Gastrocnemius medialis (tissue), 4 donors: ENCODE measurements around the gene KCNS3. TPM values are rescaled to one million over a fixed set of nuclear protein-coding genes. Genes with fewer than 3 reads are reported as not detected.

Experiments used
- ATAC-seq, 2 donors: fragments of 150-250 bp; one replicate each; pipeline ENCODE4 v1.9.1; 2016
- DNase-seq, 2 donors: peaks; one replicate each; pipeline ENCODE4 v3.0.0-alpha.2; 2019
- H3K27ac ChIP-seq, 4 donors: fragments of 200-600 bp; sonication (generic); 1 replicate in 1 of 4; 2 replicates in 3 of 4; pipeline ENCODE4 v1.5.1; 2016 to 2018; ENCODE audit warnings: mild to moderate bottlenecking in 2 of 4, moderate library complexity in 1 of 4
- H3K27me3 ChIP-seq, 3 donors: fragments of 200-600 bp; sonication (generic) in 2 of 3; 1 replicate in 1 of 3; 2 replicates in 2 of 3; pipeline versions ENCODE4 v1.5.1 to v1.6.0; 2016 to 2019; ENCODE audit warnings: mild to moderate bottlenecking in 1 of 3, moderate library complexity in 1 of 3
- H3K36me3 ChIP-seq, 2 donors: fragments of 200-600 bp; sonication (generic) in 1 of 2; one replicate each; pipeline ENCODE4 v1.5.1; 2017 to 2018
- H3K4me1 ChIP-seq, 2 donors: fragments of 200-600 bp; sonication (generic) in 1 of 2; one replicate each; pipeline ENCODE4 v1.5.1; 2016 to 2017; ENCODE audit warnings: mild to moderate bottlenecking in 2 of 2
- H3K4me3 ChIP-seq, 4 donors: fragments of 200-600 bp; sonication (generic) in 3 of 4; 1 replicate in 1 of 4; 2 replicates in 3 of 4; pipeline ENCODE4 v1.5.1; 2016 to 2019; ENCODE audit warnings: mild to moderate bottlenecking in 2 of 4
- H3K9me3 ChIP-seq, 3 donors: fragments of 200-600 bp; sonication (generic) in 2 of 3; 1 replicate in 1 of 3; 2 replicates in 2 of 3; pipeline ENCODE4 v1.5.1; 2016 to 2019
- CTCF ChIP-seq, 5 experiments: fragments of 450-650 bp in 3 of 5; fragments of 200-600 bp in 2 of 5; sonication (generic) in 2 of 5; IDR thresholded peaks in 4 of 5; conservative IDR thresholded peaks in 1 of 5; 1 replicate in 4 of 5; 2 replicates in 1 of 5; pipeline ENCODE4 v1.5.1; 2016 to 2019; ENCODE audit warnings: antibody characterized with exemption in 5 of 5, mild to moderate bottlenecking in 3 of 5, moderate library complexity in 3 of 5
- POLR2A ChIP-seq, 2 donors: fragments of 450-650 bp; IDR thresholded peaks; one replicate each; pipeline ENCODE4 v1.6.1; 2017; ENCODE audit warnings: antibody characterized with exemption in 2 of 2, mild to moderate bottlenecking in 2 of 2, moderate library complexity in 2 of 2
- in situ Hi-C, 4 donors: fragments of 200-750 bp; cut with MboI; loops; one replicate each; pipeline versions ENCODE4 v1.15.0 to v1.8.0; 2017; ENCODE audit warnings: low sequenced_read_pairs in 4 of 4
- intact Hi-C: fragments of 100-400 bp; cut with DNase I; formaldehyde crosslinking; loops from one replicate; pipeline ENCODE4 v1.15.1; 2023; ENCODE audit warnings: low total_unique reads
- total RNA-seq, 4 donors: library from RNA; depleted of rRNA; stranded (reverse); fragments of >200 nt; gene quantifications; one replicate each; pipeline versions ENCODE4 v1.1.0 to v1.2.3, GENCODE V29; 2016

Gene KCNS3
- total RNA-seq, 4 donors from 2014 or later = 25.8 to 103 (median 65.6) TPM

GRCh38 chr2:17869128-17869527, 9.3 kb upstream of the KCNS3 start:
- TF ChIP-seq CTCF (IDR thresholded peaks at IDR 0.05 in 4 of 5, conservative IDR thresholded peaks at IDR 0.05 in 1 of 5) (no peak), POLR2A (IDR thresholded peaks at IDR 0.05) (no peak)
- no peaks in the 10 kb centered on the region for H3K36me3 ChIP-seq
- intact Hi-C loops = no loop called here
- no peak overlapping the region for H3K4me3 ChIP-seq
- H3K9me3 ChIP-seq = no peaks in the 10 kb centered on the region
- DNase-seq (no peak), ATAC-seq (no peak)
- no peaks in the 10 kb centered on the region for H3K4me1 ChIP-seq
- no peak overlapping the region for H3K27ac ChIP-seq
- in situ Hi-C loops = no loop called here
- H3K27me3 ChIP-seq = no peaks in the 10 kb centered on the region

DNA sequence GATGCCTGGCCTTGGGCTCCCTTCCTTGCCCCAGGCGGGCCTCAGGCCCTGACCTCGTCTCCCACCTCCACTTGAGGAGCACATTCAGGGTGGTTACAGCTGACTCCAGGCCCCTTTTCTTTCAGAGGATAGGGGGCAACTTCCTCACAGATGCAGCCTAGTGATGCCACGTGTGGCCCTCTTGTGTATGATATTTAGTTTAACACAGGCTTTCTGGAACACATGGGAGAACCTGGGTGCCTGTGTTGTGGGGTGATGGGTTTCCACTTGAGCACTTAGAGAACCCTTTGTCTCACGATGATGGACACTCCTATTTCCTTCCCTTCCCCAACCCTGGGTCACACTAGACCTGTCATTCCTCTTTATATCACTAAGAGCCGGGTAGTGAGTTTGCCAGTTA, 6.8 kb upstream of the KCNS3 start:
- TF ChIP-seq CTCF (IDR thresholded peaks at IDR 0.05 in 4 of 5, conservative IDR thresholded peaks at IDR 0.05 in 1 of 5) (no peak), POLR2A (IDR thresholded peaks at IDR 0.05) (no peak)
- in situ Hi-C loops = no loop called here
- H3K4me3 ChIP-seq = no peak overlapping the region

DNA sequence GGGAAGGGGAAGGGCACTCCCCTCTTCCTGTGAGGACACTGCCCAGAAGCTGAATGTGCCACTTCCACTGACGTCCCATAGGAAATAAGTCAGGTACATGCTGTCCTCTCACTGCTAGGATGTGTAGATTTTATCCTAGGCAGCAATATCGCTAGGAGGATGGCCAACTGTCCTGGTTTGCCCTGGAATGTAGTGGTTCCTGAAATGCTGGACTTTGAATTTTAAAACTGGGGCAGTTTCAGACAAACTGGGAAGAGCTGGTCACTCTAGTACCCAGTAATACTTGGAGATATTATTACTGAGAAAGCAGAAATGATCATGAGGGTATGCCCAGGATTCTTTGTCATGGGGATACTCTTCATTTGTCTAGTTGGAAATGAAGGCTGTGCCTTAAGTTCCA, 5.4 kb upstream of the KCNS3 start:
- in situ Hi-C loops = no loop called here
- intact Hi-C loops = no loop called here
- H3K27ac ChIP-seq = no peak overlapping the region
- H3K36me3 ChIP-seq = no peaks in the 10 kb centered on the region
- DNase-seq (no peak), ATAC-seq (no peak)
- TF ChIP-seq CTCF (IDR thresholded peaks at IDR 0.05 in 4 of 5, conservative IDR thresholded peaks at IDR 0.05 in 1 of 5) = no peak
- no peak for TF ChIP-seq POLR2A (IDR thresholded peaks at IDR 0.05)
- H3K27me3 ChIP-seq = no peaks in the 10 kb centered on the region
- H3K4me1 ChIP-seq = peaks cover 0 to 9% of the 10 kb centered on the region in 2 donors
- H3K9me3 ChIP-seq = no peaks in the 10 kb centered on the region
- H3K4me3 ChIP-seq = no peak overlapping the region

More for the DNA sequence above, 6.8 kb upstream of the KCNS3 start:
- Histone ChIP-seq H3K9me3 (no peaks in the 10 kb centered on the region), H3K27me3 (no peaks in the 10 kb centered on the region), H3K27ac (no peak overlapping the region), H3K4me1 (no peaks in the 10 kb centered on the region), H3K36me3 (no peaks in the 10 kb centered on the region)
- intact Hi-C loops = no loop called here
- ATAC-seq = no peak
- DNase-seq = no peak

DNA sequence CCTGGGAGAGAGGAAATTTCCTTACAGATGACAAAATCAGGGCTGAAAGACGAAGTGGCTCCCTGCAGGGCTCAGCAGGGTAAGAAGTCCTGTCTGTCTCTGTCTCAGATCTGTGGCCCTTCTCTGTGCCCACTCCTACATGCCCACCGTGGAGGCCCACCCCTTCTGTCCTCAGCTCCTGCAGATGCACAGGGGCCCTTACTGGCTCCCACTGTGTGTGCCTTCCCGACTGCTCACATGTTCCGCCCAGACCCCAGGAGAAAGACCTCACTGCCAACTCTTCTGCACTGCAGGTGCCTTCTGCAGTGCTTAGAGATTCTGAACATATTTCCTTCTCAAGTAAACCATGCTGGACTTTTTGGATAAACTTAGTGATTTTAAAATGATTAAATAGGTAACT, 1.9 kb upstream of the KCNS3 start:
- Histone ChIP-seq H3K27me3 (no peaks in the 10 kb centered on the region), H3K36me3 (no peaks in the 10 kb centered on the region), H3K9me3 (no peaks in the 10 kb centered on the region), H3K27ac (no peak overlapping the region), H3K4me3 (no peak overlapping the region), H3K4me1 (peaks cover 20 to 23% of the 10 kb centered on the region in 2 donors)
- in situ Hi-C loops (no loop called here), intact Hi-C loops (loop anchor here (5.0 kb wide), 1 partner anchor 124 kb away; the partner anchor contains the start of genes GEN1 and SMC6)
- no peak for DNase-seq
- TF ChIP-seq CTCF (IDR thresholded peaks at IDR 0.05 in 4 of 5, conservative IDR thresholded peaks at IDR 0.05 in 1 of 5) (no peak), POLR2A (IDR thresholded peaks at IDR 0.05) (no peak)
- ATAC-seq = no peak

DNA sequence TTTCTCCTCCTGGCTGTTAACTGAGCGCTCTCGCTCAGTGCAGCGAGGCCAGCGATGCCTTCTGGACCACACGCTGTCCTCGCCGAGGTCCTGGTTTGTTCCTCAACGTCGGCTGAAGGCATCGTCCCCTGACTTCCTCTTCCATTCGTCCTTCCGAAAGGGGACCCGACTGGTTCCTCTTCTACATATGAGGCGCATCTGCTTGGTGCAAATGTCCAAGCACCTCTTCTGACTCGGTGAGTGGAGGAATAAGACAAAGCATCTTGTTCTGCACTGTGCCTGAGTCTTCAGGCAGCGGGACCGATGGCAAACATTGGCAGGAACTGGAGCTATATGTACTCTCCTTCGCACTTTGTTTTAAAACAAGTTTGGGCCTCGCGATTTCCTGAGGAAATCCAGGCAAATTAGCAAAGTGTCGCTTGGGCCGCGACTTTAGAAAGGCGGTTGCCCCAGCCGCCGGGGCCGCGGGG, 621 bp upstream of the KCNS3 start:
- intact Hi-C loops = loop anchor here (2.0 to 5.0 kb wide), 3 partner anchors 27 to 169 kb away; partner anchors contain the start of genes GEN1 and SMC6
- peak overlapping the region; percentile 66 to 98 (median 82) for H3K4me3 ChIP-seq
- peak overlapping the region; percentile 73 to 98 (median 88) for H3K27ac ChIP-seq
- in situ Hi-C loops = no loop called here
- no peak for TF ChIP-seq CTCF (IDR thresholded peaks at IDR 0.05 in 4 of 5, conservative IDR thresholded peaks at IDR 0.05 in 1 of 5)
- no peak for TF ChIP-seq POLR2A (IDR thresholded peaks at IDR 0.05)
- no peaks in the 10 kb centered on the region for H3K36me3 ChIP-seq
- peaks cover 20 to 30% of the 10 kb centered on the region in 2 donors for H3K4me1 ChIP-seq
- ATAC-seq = peak; percentile 6 to 18
- H3K27me3 ChIP-seq = no peaks in the 10 kb centered on the region
- DNase-seq = no peak
- H3K9me3 ChIP-seq = no peaks in the 10 kb centered on the region
